HG03280 (cell line): ENCODE results near the gene CHRNA9.

Source experiments
- ATAC-seq: cut with Tn5 transposase; IDR thresholded peaks from one replicate; pipeline ENCODE4 v1.9.1; 2021; ENCODE audit warnings: mild to moderate bottlenecking, moderate library complexity; ENCODE audit not compliant: unreplicated experiment

CHRNA9 gene

GRCh38 chr4:40337051-40337450 lies 1.9 kb downstream of the CHRNA9 start:
- no peak for ATAC-seq

GRCh38 chr4:40337523-40337922 lies 2.4 kb downstream of the CHRNA9 start:
- ATAC-seq, result no peak

GRCh38 chr4:40340030-40340429 lies 4.9 kb downstream of the CHRNA9 start:
- no peak for ATAC-seq

- no peak for ATAC-seq
These were observed 12.3 kb downstream of the CHRNA9 start for GRCh38 chr4:40347472-40347871.

GRCh38 chr4:40348000-40348399 lies 12.9 kb downstream of the CHRNA9 start:
- ATAC-seq, result no peak

GRCh38 chr4:40349561-40350198 lies 14.5 kb downstream of the CHRNA9 start:
- ATAC-seq, result no peak

- no peak for ATAC-seq
These were observed 15.6 kb downstream of the CHRNA9 start for GRCh38 chr4:40350627-40351227.

GRCh38 chr4:40354158-40354557 lies 19.0 kb downstream of the CHRNA9 start:
- no peak for ATAC-seq

- ATAC-seq, result no peak
These were observed 20.0 kb downstream of the CHRNA9 start for GRCh38 chr4:40355131-40355530.

- ATAC-seq, result no peak
These were observed 22.6 kb downstream of the CHRNA9 start for GRCh38 chr4:40357738-40358137.

- ATAC-seq, result no peak
These were observed 26.2 kb downstream of the CHRNA9 start for GRCh38 chr4:40361338-40361737.

- no peak for ATAC-seq
These were observed 28.3 kb downstream of the CHRNA9 start for GRCh38 chr4:40363382-40363920.

- no peak for ATAC-seq
These were observed 28.8 kb downstream of the CHRNA9 start for GRCh38 chr4:40363945-40364344.

GRCh38 chr4:40365766-40366165 lies 30.6 kb downstream of the CHRNA9 start:
- no peak for ATAC-seq

GRCh38 chr4:40367451-40367850 lies 32.3 kb downstream of the CHRNA9 start:
- ATAC-seq, result no peak

- no peak for ATAC-seq
These were observed 34.5 kb downstream of the CHRNA9 start for GRCh38 chr4:40369437-40370274.

- ATAC-seq, result no peak
These were observed 37.5 kb downstream of the CHRNA9 start for GRCh38 chr4:40372651-40373050.

GRCh38 chr4:40373636-40374035 lies 38.5 kb downstream of the CHRNA9 start:
- no peak for ATAC-seq

- no peak for ATAC-seq
These were observed 40.0 kb downstream of the CHRNA9 start for GRCh38 chr4:40375095-40375494.

GRCh38 chr4:40375620-40376019 lies 40.5 kb downstream of the CHRNA9 start:
- no peak for ATAC-seq

- ATAC-seq, result no peak
These were observed 42.6 kb downstream of the CHRNA9 start for GRCh38 chr4:40377512-40378365.
